Heart right ventricle (tissue), 16 donors: ENCODE measurements around the gene NT5DC3. TPM values are rescaled to one million over a fixed set of nuclear protein-coding genes. Genes with fewer than 3 reads are reported as not detected.

Source experiments
- ATAC-seq, 8 donors: fragments of 200-7000 bp; cut with Tn5 transposase; one replicate each; pipeline ENCODE4 v1.9.1; 2020; ENCODE audit warnings: mild to moderate bottlenecking in 8 of 8, moderate library complexity in 8 of 8, moderate number of reproducible peaks in 1 of 8
- DNase-seq, 2 donors: peaks; one replicate each; pipeline ENCODE4 v3.0.0-alpha.2; 2020
- H3K27ac ChIP-seq, 10 donors: fragments of 200-600 bp; sonication (generic) in 2 of 10; one replicate each; pipeline versions ENCODE4 v1.5.0 to v1.8.0; 2020 to 2022; ENCODE audit warnings: mild to moderate bottlenecking in 3 of 10
- H3K27me3 ChIP-seq, 7 donors: fragments of 200-600 bp; one replicate each; pipeline ENCODE4 v1.8.0; 2021 to 2022; ENCODE audit warnings: mild to moderate bottlenecking in 2 of 7
- H3K36me3 ChIP-seq, 9 donors: fragments of 200-600 bp; sonication (generic) in 1 of 9; one replicate each; pipeline versions ENCODE4 v1.5.0 to v1.8.0; 2020 to 2022; ENCODE audit warnings: mild to moderate bottlenecking in 2 of 9
- H3K4me1 ChIP-seq, 9 donors: fragments of 200-600 bp; sonication (generic) in 1 of 9; one replicate each; pipeline versions ENCODE4 v1.5.0 to v1.8.0; 2020 to 2022; ENCODE audit warnings: mild to moderate bottlenecking in 4 of 9
- H3K4me3 ChIP-seq, 10 donors: fragments of 200-600 bp; sonication (generic) in 2 of 10; one replicate each; pipeline versions ENCODE4 v1.5.0 to v1.8.0; 2020 to 2022; ENCODE audit warnings: mild to moderate bottlenecking in 7 of 10, moderate library complexity in 2 of 10
- H3K9me3 ChIP-seq, 11 donors: fragments of 200-600 bp in 10 of 11; sonication (generic) in 2 of 11; one replicate each; pipeline versions ENCODE4 v1.5.0 to v1.8.0; 2013 to 2022; ENCODE audit warnings: mild to moderate bottlenecking in 2 of 11, control low read depth in 1 of 11, moderate library complexity in 1 of 11
- CTCF ChIP-seq, 9 donors: fragments of 200-600 bp; sonication (generic) in 2 of 9; IDR thresholded peaks; one replicate each; pipeline versions ENCODE4 v1.5.0 to v1.8.0; 2021 to 2022; ENCODE audit warnings: antibody characterized with exemption in 9 of 9, mild to moderate bottlenecking in 5 of 9, moderate library complexity in 1 of 9
- WGBS, 2 donors: extraction: QIAGEN DNeasy Blood & Tissue Kit; methylation state at CpG; one replicate each; pipeline ENCODE4 v1.1.7; 2013; ENCODE audit warnings: inconsistent platforms in 1 of 2; 5-methylcytosine and 5-hydroxymethylcytosine counted together
- intact Hi-C, 10 donors: fragments of 100-400 bp; cut with DNase I; formaldehyde crosslinking; loops; one replicate each; pipeline versions ENCODE4 v1.11.1 to v1.14.2; 2022
- polyA plus RNA-seq, 2 donors: library from polyadenylated mRNA; stranded (reverse); fragments of 200-250 nt; gene quantifications; one replicate each; pipeline ENCODE4 v1.2.3, GENCODE V29; 2013
- total RNA-seq, 10 donors: library from RNA; stranded (reverse); fragmentation: NEBNext Ultra II Directional in 3 of 10; extraction: Animal tissue kit (Norgen Biotek cat#: 25700) in 3 of 10; gene quantifications; one replicate each; pipeline versions ENCODE4 v1.2.1 to v1.2.4, GENCODE V29; 2021 to 2023
- donor health status: Arrhythmogenic right ventricular cardiomyopathy.
- donor health status: ischemic (EF 13 %, LVEDD 7.1; RV severe dilation, severe dysfunction).
- donor health status: healthy with polysubstance abuse.
- donor health status: DM: no; HTN: yes; CAD: no.
- donor health status: DM: no; HTN: no; CAD: no.
- donor health status: ischemic (EF 25% LVEDD 6.9; RV normal size, moderate dysfunction).
- donor health status: ischemic (EF 25% LVEDD 5.7; RV mildly dilated, moderate dysfunction).
- donor health status: healthy.
- donor health status: DM: yes; HTN: yes; CAD: no.
- donor health status: Ischemic cardiomyopathy.
- donor health status: ischemic (EF 35%, LVEDD 5.7; RV mildly dilated, moderate dysfunction).
- donor health status: nonischemic (EF 11% LVEDD 7.7; RV severe dilation, severe dysfunction).
- donor health status: DM: yes; HTN: yes; CAD: no.
- donor health status: PGD.
- donor health status: ischemic (EF 29% LVEDD 5.4; RV normal size, mild dysfunction).
- donor health status: nonischemic (EF 23%, LVEDD 6.1; RV moderate dilation, normal function).

NT5DC3 gene
- total and polyA plus RNA-seq, 12 donors: 1.0 to 4.9 (median 3.4) TPM

GRCh38 chr12:103883908-103884307 lies 42.9 kb upstream of the NT5DC3 start:
- DNase-seq (no peak), ATAC-seq (no peak)
- no peaks in the 10 kb centered on the region for H3K27me3 ChIP-seq
- H3K4me3 ChIP-seq: no peak overlapping the region
- no peak overlapping the region for H3K27ac ChIP-seq
- H3K36me3 ChIP-seq: no peaks in the 10 kb centered on the region
- no peaks in the 10 kb centered on the region for H3K9me3 ChIP-seq
- intact Hi-C loops: loop anchor here in 4 of 10 donors (5.0 to 10.0 kb wide), 2 partner anchors 221 to 223 kb away; no protein-coding TSS in a partner anchor
- no peaks in the 10 kb centered on the region for H3K4me1 ChIP-seq
- WGBS, 2 donors: 92 to 95% methylated on average over 2 of the region's 2 CpGs
- no peak for TF ChIP-seq CTCF (IDR thresholded peaks at IDR 0.05)

GRCh38 chr12:103882861-103883596 lies 42.0 kb upstream of the NT5DC3 start:
- intact Hi-C loops: loop anchor here in 4 of 10 donors (5.0 to 10.0 kb wide), 2 partner anchors 222 to 224 kb away; no protein-coding TSS in a partner anchor
- no peaks in the 10 kb centered on the region for H3K36me3 ChIP-seq
- H3K27ac ChIP-seq: no peak overlapping the region
- no peak overlapping the region for H3K4me3 ChIP-seq
- H3K4me1 ChIP-seq: no peaks in the 10 kb centered on the region
- no peak for TF ChIP-seq CTCF (IDR thresholded peaks at IDR 0.05)
- no peaks in the 10 kb centered on the region for H3K9me3 ChIP-seq
- DNase-seq (no peak), ATAC-seq (no peak)
- H3K27me3 ChIP-seq: no peaks in the 10 kb centered on the region
- 54 to 66% methylated on average over 2 of the region's 2 CpGs for WGBS, 2 donors

GRCh38 chr12:103881261-103881660 lies 40.2 kb upstream of the NT5DC3 start:
- WGBS, 2 donors: 70 to 73% methylated on average over 2 of the region's 2 CpGs
- TF ChIP-seq CTCF (IDR thresholded peaks at IDR 0.05): no peak

GRCh38 chr12:103880299-103881142 lies 39.5 kb upstream of the NT5DC3 start:
- no peak for TF ChIP-seq CTCF (IDR thresholded peaks at IDR 0.05)
- no peak overlapping the region for H3K27ac ChIP-seq
- intact Hi-C loops: loop anchor here in 4 of 10 donors (5.0 to 10.0 kb wide), 2 partner anchors 224 to 227 kb away; no protein-coding TSS in a partner anchor
- DNase-seq: no peak
- no peaks in the 10 kb centered on the region for H3K9me3 ChIP-seq
- no peaks in the 10 kb centered on the region for H3K27me3 ChIP-seq
- no peak overlapping the region for H3K4me3 ChIP-seq
- H3K36me3 ChIP-seq: no peaks in the 10 kb centered on the region
- H3K4me1 ChIP-seq: no peaks in the 10 kb centered on the region
- no peak for ATAC-seq
- 52 to 57% methylated on average over 8 of the region's 8 CpGs for WGBS, 2 donors

More at GRCh38 chr12:103881261-103881660, 40.2 kb upstream of the NT5DC3 start:
- H3K27ac ChIP-seq: no peak overlapping the region
- no peaks in the 10 kb centered on the region for H3K9me3 ChIP-seq
- DNase-seq (no peak), ATAC-seq (no peak)
- H3K4me3 ChIP-seq: no peak overlapping the region
- H3K36me3 ChIP-seq: no peaks in the 10 kb centered on the region
- intact Hi-C loops: loop anchor here in 4 of 10 donors (5.0 to 10.0 kb wide), 2 partner anchors 224 to 226 kb away; no protein-coding TSS in a partner anchor
- H3K4me1 ChIP-seq: no peaks in the 10 kb centered on the region
- no peaks in the 10 kb centered on the region for H3K27me3 ChIP-seq
